HepG2 (cell line): Measurements from ENCODE around the gene APOL4. TPM values are rescaled to one million over a fixed set of nuclear protein-coding genes. Genes with fewer than 3 reads are reported as not detected.

Source experiments
- ATAC-seq: fragments of 200-7000 bp; cut with Tn5 transposase; 3 replicates; pipeline ENCODE4 v1.9.1; 2020; ENCODE audit warnings: mild to moderate bottlenecking, moderate library complexity
- BruUV-seq: library from RNA; stranded (reverse); fragments of 400-500 nt; replicated peaks from 2 replicates; lab custom pipeline; 2021; lab: Mats Ljungman, UMichigan
- CTCF ChIA-PET: fragments of 300-600 bp; formaldehyde crosslinking; extraction: SDS; loops from one replicate; lab custom pipeline; 2021; ENCODE audit warnings: low total read pairs, inconsistent platforms, low intra/inter-chr PET ratio; lab: Yijun Ruan, JAX
- POLR2A ChIA-PET: fragments of 350-600 bp; sonication (Branson Sonifier 250); formaldehyde crosslinking; loops from one replicate; lab custom pipeline; 2020; ENCODE audit warnings: antibody characterized with exemption, inconsistent platforms; lab: Yijun Ruan, JAX
- DNase-seq: peaks from one replicate; pipeline ENCODE4 v3.0.0-alpha.2; 2015; ENCODE audit warnings: low spot score
- FAIRE-seq: peaks from 3 replicates; lab custom pipeline; 2011; peaks lifted over from hg19 to GRCh38; lab: Jason Lieb, UNC
- H2AFZ ChIP-seq: one replicate; pipeline ENCODE4 v1.6.1; 2011; ENCODE audit warnings: low read length, inconsistent platforms
- H3K27ac ChIP-seq: fragments of 300-600 bp; 3 replicates; pipeline ENCODE4 v1.8.0; 2011; ENCODE audit warnings: mixed run types, mild to moderate bottlenecking, mixed read lengths, low read length, inconsistent platforms; ENCODE audit not compliant: insufficient read depth; ENCODE audit errors: extremely low read length
- H3K27me3 ChIP-seq, 2 experiments: fragments of 200-600 bp in 1 of 2; 2 replicates in 1 of 2; 3 replicates in 1 of 2; pipeline versions ENCODE4 v1.6.0 to v1.8.0; 2011; ENCODE audit warnings: low read length in 2 of 2, mild to moderate bottlenecking in 2 of 2, moderate library complexity in 2 of 2, inconsistent platforms in 1 of 2; ENCODE audit not compliant: insufficient read depth in 2 of 2, control insufficient read depth in 1 of 2
- H3K36me3 ChIP-seq, 2 experiments: fragments of 200-600 bp in 1 of 2; replicated peaks in 1 of 2; 2 replicates in 1 of 2; 3 replicates in 1 of 2; pipeline versions ENCODE4 v1.5.1 to v1.8.0; 2011; ENCODE audit warnings: low read length in 2 of 2, inconsistent platforms in 1 of 2; ENCODE audit not compliant: insufficient read depth in 2 of 2, control insufficient read depth in 1 of 2
- H3K4me1 ChIP-seq: 2 replicates; pipeline ENCODE4 v1.5.1; 2012; ENCODE audit warnings: low read length, inconsistent platforms; ENCODE audit not compliant: insufficient read depth
- H3K4me2 ChIP-seq: 2 replicates; pipeline ENCODE4 v1.6.0; 2011; ENCODE audit warnings: low read depth, low read length, inconsistent platforms
- H3K4me3 ChIP-seq, 3 experiments: fragments of 200-600 bp in 1 of 3; sonication (generic), shearing (Covaris generic) in 1 of 3; replicated peaks in 1 of 3; 2 replicates each; pipeline ENCODE4 v1.5.1; 2011 to 2016; ENCODE audit warnings: low read length in 3 of 3, inconsistent platforms in 2 of 3, low read depth in 2 of 3, mild to moderate bottlenecking in 2 of 3, control low read depth in 1 of 3, mixed read lengths in 1 of 3; ENCODE audit not compliant: insufficient read depth in 1 of 3
- H3K79me2 ChIP-seq: one replicate; pipeline ENCODE4 v1.6.1; 2011; ENCODE audit warnings: low read length, inconsistent platforms; ENCODE audit not compliant: insufficient read depth
- H3K9ac ChIP-seq: 2 replicates; pipeline ENCODE4 v1.6.0; 2011; ENCODE audit warnings: mild to moderate bottlenecking, low read depth, low read length, inconsistent platforms; ENCODE audit not compliant: insufficient read depth
- H3K9me3 ChIP-seq: 2 replicates; pipeline ENCODE4 v1.5.1; 2012; ENCODE audit warnings: mild to moderate bottlenecking, low read length
- H4K20me1 ChIP-seq: 2 replicates; pipeline ENCODE4 v1.6.0; 2011; ENCODE audit warnings: inconsistent platforms, mild to moderate bottlenecking, low read length, moderate library complexity; ENCODE audit not compliant: insufficient read depth
- AGO2 ChIP-seq: fragments of 200-400 bp; formaldehyde crosslinking; optimal IDR thresholded peaks from 2 replicates; pipeline ENCODE3; 2017; ENCODE audit warnings: mild to moderate bottlenecking, low read depth, low read length, moderate library complexity
- DNMT1 ChIP-seq: sonication (generic); formaldehyde crosslinking; IDR thresholded peaks from 2 replicates; pipeline ENCODE4 v1.5.1; 2020; ENCODE audit warnings: mild to moderate bottlenecking, missing genetic modification reagents
- GLMP ChIP-seq: sonication (generic); formaldehyde crosslinking; IDR thresholded peaks from 2 replicates; pipeline ENCODE4 v1.9.0; 2021; ENCODE audit warnings: missing genetic modification reagents, mild to moderate bottlenecking, borderline replicate concordance
- GPN1 ChIP-seq: sonication (generic); formaldehyde crosslinking; IDR thresholded peaks from 2 replicates; pipeline ENCODE4 v1.5.1; 2020; ENCODE audit warnings: missing genetic modification reagents, borderline replicate concordance
- MED13 ChIP-seq: sonication (generic); formaldehyde crosslinking; IDR thresholded peaks from 2 replicates; pipeline ENCODE4 v1.5.0; 2020; ENCODE audit warnings: missing genetic modification reagents
- PRDM15 ChIP-seq: sonication (generic); formaldehyde crosslinking; IDR thresholded peaks from 2 replicates; pipeline ENCODE4 v1.4.0; 2020; ENCODE audit warnings: missing genetic modification reagents
- RFX1 ChIP-seq: fragments of 450-650 bp; IDR thresholded peaks from 2 replicates; pipeline ENCODE4 v1.6.1; 2017
- RXRA ChIP-seq: sonication (generic); formaldehyde crosslinking; IDR thresholded peaks from 2 replicates; pipeline ENCODE4 v1.5.1; 2020; ENCODE audit warnings: missing genetic modification reagents
- XBP1 ChIP-seq: sonication (generic); formaldehyde crosslinking; IDR thresholded peaks from 2 replicates; pipeline ENCODE4 v1.5.0; 2020; ENCODE audit warnings: missing genetic modification reagents
- ZNF816 ChIP-seq: sonication (generic); formaldehyde crosslinking; IDR thresholded peaks from 2 replicates; pipeline ENCODE4 v1.8.0; 2022; ENCODE audit warnings: missing genetic modification reagents, mild to moderate bottlenecking, borderline replicate concordance
- WGBS: methylation state at CpG from one replicate; pipeline ENCODE4 v1.1.6; 2017; ENCODE audit warnings: low lambda C conversion rate; 5-methylcytosine and 5-hydroxymethylcytosine counted together
- in situ Hi-C: cut with HindIII; loops from 2 replicates; pipeline ENCODE4 v1.10.0; 2017; ENCODE audit warnings: low pct_unique_long_range_greater_than_20kb; ENCODE audit not compliant: extremely low pct_ligation_motif_present
- intact Hi-C: fragments of 100-400 bp; cut with micrococcal nuclease; formaldehyde crosslinking; loops from one replicate; pipeline ENCODE4 v1.10.0; 2022; ENCODE audit not compliant: unreplicated experiment
- polyA plus RNA-seq, 8 experiments: library from polyadenylated mRNA; depleted of rRNA in 3 of 8; stranded (reverse) in 7 of 8; unstranded in 1 of 8; fragments of >200 nt; fragmentation: Illumina TruSeq in 4 of 8; extraction: Trizol in 4 of 8; gene quantifications; 2 replicates each; pipeline versions ENCODE4 v1.2.1 to v1.2.3, GENCODE V29; 2011 to 2016; ENCODE audit warnings: low read depth in 4 of 8, missing spikeins in 1 of 8, mixed read lengths in 1 of 8; ENCODE audit not compliant: insufficient read depth in 1 of 8
- total RNA-seq, 5 experiments: library from RNA; depleted of rRNA; stranded (reverse); fragments of >200 nt; fragmentation: Illumina TruSeq; extraction: Trizol; gene quantifications; 2 replicates each; pipeline ENCODE4 v1.2.3, GENCODE V29; 2016; ENCODE audit warnings: low read depth in 1 of 5
- TF ChIP-seq, protein P1 (sequence below): IDR thresholded peaks from 2 replicates; pipeline ENCODE4 v1.6.1; 2016; ENCODE audit warnings: mild to moderate bottlenecking, missing biosample characterization, missing genetic modification reagents
- TF ChIP-seq, protein P2 (sequence below): sonication (generic); formaldehyde crosslinking; IDR thresholded peaks from 2 replicates; pipeline ENCODE4 v1.5.1; 2020; ENCODE audit warnings: mild to moderate bottlenecking, moderate library complexity, missing genetic modification reagents

APOL4 gene
- total and polyA plus RNA-seq, 2 of the 13 experiments (the other 11 are each of a cell fraction or from before 2014, with no cell fraction given), result 0.77 to 2.8 TPM

GRCh38 chr22:36182857-36183256 lies 18.8 kb downstream of the APOL4 start:
- DNase-seq (no peak), FAIRE-seq (no peak), ATAC-seq (no peak)
- Histone ChIP-seq H2AFZ (no peak overlapping the region), H3K9me3 (no peaks in the 10 kb centered on the region), H3K27me3 (peaks cover 3 to 21% of the 10 kb centered on the region in 2 experiments; a peak in 4 of 5 replicates), H4K20me1 (no peaks in the 10 kb centered on the region), H3K4me3 (no peak overlapping the region), H3K4me2 (no peak overlapping the region), H3K36me3 (no peaks in the 10 kb centered on the region), H3K27ac (no peak overlapping the region), H3K79me2 (no peaks in the 10 kb centered on the region), H3K9ac (no peak overlapping the region), H3K4me1 (no peaks in the 10 kb centered on the region)
- POLR2A ChIA-PET, result no interaction called here
- no TSS peak for BruUV-seq
- intact Hi-C loops (no loop called here), in situ Hi-C loops (loop anchor here (5.0 kb wide), 1 partner anchor 41 kb away; no protein-coding TSS in a partner anchor)
- 53% methylated on average over 2 of the region's 6 CpGs for WGBS
- CTCF ChIA-PET, result no interaction called here
- no peak for TF ChIP-seq GPN1 (CRISPR knock-in tag)
- no peak for TF ChIP-seq AGO2
- no peak for TF ChIP-seq GLMP
- no peak for TF ChIP-seq MED13
- TF ChIP-seq, protein P1, sequence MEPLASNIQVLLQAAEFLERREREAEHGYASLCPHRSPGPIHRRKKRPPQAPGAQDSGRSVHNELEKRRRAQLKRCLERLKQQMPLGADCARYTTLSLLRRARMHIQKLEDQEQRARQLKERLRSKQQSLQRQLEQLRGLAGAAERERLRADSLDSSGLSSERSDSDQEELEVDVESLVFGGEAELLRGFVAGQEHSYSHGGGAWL, result no peak
- TF ChIP-seq, protein P2, sequence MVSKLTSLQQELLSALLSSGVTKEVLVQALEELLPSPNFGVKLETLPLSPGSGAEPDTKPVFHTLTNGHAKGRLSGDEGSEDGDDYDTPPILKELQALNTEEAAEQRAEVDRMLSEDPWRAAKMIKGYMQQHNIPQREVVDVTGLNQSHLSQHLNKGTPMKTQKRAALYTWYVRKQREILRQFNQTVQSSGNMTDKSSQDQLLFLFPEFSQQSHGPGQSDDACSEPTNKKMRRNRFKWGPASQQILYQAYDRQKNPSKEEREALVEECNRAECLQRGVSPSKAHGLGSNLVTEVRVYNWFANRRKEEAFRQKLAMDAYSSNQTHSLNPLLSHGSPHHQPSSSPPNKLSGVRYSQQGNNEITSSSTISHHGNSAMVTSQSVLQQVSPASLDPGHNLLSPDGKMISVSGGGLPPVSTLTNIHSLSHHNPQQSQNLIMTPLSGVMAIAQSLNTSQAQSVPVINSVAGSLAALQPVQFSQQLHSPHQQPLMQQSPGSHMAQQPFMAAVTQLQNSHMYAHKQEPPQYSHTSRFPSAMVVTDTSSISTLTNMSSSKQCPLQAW, result no peak
- TF ChIP-seq ZNF816 (CRISPR knock-in tag), result no peak
- TF ChIP-seq XBP1 (CRISPR knock-in tag), result no peak
- no peak for TF ChIP-seq DNMT1 (CRISPR knock-in tag)
- no peak for TF ChIP-seq RXRA (CRISPR knock-in tag)
- no peak for TF ChIP-seq RFX1
- no peak for TF ChIP-seq PRDM15 (CRISPR knock-in tag)
